Activated T-cell treated with anti-CD3 and anti-CD28 coated beads for 1 hour (primary cell): ENCODE data around the gene HDAC10.
A peak's percentile ranks its signal among the peaks of the same experiment; 100 is the strongest.

Experiments
- DNase-seq: peaks from one replicate; pipeline ENCODE4 v3.0.0-alpha.2; 2020; ENCODE audit warnings: low read depth

The HDAC10 gene, protein sequence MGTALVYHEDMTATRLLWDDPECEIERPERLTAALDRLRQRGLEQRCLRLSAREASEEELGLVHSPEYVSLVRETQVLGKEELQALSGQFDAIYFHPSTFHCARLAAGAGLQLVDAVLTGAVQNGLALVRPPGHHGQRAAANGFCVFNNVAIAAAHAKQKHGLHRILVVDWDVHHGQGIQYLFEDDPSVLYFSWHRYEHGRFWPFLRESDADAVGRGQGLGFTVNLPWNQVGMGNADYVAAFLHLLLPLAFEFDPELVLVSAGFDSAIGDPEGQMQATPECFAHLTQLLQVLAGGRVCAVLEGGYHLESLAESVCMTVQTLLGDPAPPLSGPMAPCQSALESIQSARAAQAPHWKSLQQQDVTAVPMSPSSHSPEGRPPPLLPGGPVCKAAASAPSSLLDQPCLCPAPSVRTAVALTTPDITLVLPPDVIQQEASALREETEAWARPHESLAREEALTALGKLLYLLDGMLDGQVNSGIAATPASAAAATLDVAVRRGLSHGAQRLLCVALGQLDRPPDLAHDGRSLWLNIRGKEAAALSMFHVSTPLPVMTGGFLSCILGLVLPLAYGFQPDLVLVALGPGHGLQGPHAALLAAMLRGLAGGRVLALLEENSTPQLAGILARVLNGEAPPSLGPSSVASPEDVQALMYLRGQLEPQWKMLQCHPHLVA

DNA sequence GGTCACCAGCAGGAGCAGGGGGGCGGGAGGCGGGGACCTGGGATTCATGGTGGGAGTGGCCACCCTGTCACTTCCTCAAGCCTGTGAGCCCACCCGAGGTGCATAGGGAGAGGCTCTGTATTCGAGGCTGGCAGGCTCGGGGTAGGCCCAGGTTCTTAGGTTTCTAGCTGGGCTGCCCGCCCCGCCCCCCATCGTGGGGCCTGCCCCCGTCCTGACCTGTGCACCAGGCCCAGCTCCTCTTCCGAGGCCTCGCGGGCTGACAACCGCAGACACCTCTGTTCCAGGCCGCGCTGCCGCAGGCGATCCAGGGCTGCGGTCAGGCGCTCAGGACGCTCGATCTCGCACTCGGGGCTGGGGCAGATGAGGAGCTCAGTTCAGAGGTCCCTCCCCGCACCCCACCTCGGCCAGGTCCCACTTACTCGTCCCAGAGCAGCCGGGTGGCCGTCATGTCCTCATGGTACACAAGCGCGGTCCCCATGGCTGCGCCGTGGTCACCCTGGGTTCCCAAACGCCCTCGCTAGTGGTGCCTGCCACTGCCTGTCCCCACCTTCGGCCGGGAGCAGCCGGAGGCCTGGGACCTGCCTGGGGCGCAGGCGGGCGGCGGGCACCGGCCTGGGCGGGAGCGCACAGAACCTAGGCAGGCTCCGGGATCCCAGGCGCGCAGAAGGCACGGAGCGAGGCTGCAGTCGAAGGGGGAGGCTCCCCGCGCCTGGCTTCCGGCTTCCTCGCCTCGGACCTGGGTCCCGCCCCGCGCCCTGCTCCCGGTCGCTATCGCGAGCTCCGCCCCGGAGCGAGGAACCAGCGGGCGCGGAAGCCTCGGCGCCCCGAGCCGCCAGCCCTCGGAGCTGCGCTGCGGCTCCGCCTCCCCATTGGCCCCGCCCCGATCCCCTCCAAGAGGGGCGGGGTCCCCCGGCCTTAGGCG, at the start of gene HDAC10:
Gene HDAC10 (minus strand): TSS at position 711 of the 922 bp plus-strand sequence. CDS start 233 bp downstream, at position 478.
- peak; percentile 61 for DNase-seq

DNA sequence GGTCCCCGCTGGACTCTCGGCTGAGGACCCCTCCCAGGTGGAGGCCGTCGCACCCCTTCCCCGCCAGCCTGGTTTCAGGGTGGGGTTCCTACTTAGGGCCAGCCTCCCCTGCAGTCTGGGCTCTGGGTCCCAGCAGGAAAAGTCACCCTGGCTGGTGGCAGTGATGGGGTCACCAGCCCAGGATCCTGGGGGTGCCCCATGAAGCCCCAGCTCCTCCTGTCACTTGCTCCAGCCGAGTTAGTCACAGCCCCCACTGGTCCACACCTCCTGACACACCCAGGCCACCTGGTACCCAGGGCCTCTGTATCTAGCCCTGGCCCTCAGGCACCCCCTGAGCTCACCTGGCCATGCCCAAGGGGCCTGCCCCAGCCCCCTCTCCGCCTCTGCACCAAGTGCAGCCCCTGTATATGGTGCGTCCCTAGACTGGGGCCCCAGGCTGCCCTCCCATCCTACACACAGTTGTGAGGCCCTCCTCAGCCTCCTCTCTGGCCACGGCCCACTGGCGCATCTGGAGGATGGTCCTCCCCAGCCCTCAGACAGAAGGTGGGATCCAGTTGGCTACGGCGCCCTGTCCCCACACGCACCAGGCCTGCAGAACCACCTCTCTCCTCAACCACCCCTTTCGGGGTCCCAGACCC, 49.7 kb upstream of the HDAC10 start:
- DNase-seq, result no peak

DNA sequence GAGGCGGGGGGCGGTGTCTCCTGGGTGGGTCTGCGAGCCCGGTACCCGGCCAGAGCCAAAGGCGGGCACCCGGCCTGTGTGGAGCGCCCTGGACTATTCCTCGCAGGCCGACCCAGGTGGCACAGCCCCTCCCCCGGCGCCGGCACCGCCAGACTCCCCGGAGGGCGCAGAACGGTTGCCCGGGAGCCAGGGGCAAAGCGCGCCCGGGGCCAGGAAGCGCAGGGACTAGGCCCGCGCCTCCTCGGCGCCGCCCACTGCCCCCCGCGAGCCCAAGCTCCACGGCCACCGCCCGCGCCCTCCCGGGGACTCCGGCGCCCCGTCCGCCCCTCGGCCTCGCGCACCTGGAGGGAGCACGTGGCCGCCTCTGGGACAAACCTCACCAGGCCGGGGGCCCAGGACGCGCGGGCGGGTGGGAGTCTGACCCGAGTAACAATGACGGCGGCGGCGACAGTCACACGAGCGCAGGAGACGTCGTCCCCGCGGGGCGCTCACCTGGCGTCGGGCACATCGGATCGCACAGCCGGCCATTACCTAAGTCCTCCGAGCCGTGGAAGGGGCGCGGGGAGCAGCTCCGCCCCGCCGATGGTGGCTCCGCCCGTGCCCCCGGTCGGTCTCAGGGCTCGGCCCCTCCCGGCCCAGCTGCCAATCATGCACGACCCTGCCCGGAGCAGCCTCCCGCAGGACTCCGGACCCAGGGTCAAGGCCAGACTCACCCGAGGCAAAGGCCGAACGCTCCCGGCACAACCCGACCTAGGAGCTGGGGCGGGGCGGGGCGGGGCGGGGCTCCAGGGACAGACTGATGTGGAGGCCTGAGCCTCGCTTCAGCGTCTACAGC, 48.9 kb upstream of the HDAC10 start:
- no peak for DNase-seq

DNA sequence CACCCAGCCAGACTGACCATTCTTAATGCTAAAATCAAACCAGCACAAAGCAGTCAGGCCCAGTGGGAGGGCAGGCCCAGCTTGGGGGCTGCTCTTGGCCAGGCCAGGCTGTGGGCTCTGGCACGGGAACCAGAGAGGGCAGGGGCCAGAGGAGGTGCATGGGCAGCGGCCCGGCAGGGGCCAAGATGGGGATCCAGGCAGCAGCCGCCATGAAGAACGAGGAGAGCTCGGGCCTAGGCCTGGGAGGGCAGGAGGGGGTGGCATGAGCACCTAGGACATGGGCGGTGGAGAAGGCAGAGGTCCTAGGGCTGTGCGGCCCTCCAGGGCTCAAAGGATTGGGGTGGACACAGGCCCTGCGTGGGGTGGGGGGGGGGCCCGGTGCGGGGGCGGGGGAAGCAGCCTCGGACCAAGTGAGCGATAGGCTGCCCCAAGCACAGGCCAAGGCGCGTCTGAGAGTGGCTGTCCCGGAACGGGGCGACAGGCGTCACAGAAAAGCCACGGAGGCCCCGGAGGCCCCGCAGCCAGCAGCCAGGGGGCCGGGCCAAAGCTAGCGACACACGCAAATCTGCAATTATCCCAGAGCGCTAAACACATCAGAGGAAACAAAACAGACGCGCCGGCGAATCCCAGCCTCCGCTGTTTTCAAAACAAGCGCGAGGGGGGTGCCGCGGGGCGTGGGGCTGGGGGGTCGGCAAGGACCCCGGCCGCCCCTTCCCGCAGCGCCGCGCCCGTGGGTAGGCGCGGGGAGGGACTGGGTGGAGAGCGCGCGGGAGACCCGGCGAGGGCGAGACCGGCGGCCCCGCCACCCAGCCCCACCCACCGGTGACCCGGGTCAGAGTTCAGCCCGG, 48.1 kb upstream of the HDAC10 start:
- no peak for DNase-seq

DNA sequence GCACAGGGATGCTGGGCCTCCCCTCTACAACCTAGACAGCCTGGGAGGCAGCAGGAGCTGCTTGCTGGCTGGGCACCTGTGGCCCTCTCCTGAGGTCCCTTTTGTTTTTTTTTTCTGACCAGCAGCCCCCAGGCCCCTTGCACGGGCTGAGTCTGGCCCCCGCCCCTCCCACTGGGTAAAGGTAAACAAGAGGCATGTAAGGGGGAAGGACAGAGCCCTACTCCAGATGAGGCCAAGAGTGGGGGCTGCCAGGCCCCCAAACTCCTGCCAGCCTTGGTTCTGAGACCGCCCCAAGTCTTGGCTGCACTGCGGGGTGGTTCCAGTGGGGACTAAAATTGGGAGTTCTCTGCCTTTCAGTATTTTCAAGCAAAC, 47.2 kb upstream of the HDAC10 start:
- DNase-seq, result no peak

DNA sequence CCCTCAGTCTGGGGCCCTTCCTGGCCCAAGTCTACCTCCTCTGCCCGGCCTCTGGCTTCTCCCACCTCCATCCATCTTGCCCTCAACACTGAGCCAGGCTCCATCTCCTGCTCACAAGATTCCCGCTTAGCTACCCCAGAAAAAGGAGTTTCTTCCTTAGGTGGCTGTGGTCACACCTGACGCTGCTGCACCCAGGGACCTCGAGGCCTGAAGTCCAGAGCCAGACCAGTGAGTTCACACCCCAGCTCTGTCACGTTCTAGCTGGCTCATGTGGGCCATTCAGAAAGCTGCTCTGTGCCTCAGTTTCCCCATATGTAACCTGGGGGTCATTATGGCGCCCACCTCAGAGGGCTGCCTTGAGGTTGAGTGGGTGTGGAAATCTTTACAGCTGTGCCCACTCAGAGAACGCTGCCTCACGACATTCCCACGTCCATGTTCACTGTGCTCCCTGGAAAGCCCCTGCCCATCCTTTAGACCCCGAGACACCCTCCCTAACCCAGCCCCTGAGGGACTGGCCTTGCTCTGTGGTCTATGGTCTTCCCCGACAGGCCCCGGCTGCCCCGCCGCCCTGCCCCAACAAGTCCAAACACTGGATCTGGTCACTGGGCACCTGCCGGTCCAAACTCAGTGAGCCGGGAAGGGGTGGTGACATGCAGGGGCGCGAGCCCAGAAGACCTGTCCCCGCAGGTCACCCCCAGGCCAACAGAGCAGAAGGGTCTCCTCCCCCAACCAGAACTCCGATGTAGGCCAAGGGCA, 46.6 kb upstream of the HDAC10 start:
- DNase-seq, result no peak

DNA sequence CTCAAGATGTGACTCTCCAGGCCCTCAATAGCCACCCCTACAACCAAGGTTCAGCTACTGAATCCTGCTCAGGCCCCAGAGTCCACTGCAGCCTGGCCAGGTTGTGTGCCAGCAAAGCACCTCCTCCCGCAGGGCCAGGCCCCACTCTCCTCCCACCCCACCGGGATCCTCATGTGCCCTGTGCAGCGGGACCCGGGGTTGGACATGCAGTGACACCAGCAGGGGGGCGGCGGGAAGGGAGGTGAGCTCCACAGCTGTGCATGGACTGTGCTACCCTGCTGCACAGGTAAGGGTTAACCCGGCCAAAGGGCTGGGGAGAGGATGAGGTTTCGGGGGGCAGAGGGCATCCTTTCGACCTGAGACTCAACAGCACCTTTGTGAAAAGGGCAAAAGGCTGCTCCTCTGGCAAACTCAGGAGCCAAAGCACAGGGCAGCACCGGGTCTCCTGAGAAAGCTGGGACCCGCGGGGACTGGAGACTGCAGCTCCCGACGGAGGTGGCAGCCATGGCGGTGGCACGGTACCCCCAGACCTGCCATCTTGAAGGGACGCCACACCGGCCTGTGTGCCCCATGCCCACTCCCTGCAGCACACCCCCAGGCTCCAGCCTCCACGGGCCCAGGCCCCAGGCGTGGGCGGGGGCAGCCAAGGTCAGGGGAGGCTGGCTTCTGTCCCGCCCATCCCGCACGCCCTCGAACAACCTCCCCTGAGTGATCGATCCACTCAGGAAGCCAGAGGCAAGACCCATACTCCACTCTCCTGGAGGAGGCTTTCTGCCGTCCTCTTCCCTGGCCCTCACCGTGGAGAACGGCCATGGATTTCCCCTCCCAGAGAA, 45.8 kb upstream of the HDAC10 start:
- DNase-seq, result no peak

DNA sequence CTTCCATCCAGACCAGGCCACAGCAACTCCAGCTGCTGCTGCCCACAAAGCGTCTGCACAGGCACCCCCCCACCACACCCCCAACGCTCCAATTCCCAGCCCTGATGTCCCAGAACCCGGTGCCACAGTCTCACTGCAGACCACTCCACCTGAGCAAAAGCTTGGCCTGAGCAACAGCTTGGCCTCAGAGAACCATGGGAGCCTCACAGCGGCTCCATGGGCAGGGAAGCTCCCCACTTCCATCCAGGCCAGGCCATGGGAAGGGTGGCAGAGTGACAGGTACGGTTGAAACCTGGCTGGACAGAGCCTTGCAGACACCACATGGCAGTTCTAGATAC, 43.2 kb upstream of the HDAC10 start:
- no peak for DNase-seq

DNA sequence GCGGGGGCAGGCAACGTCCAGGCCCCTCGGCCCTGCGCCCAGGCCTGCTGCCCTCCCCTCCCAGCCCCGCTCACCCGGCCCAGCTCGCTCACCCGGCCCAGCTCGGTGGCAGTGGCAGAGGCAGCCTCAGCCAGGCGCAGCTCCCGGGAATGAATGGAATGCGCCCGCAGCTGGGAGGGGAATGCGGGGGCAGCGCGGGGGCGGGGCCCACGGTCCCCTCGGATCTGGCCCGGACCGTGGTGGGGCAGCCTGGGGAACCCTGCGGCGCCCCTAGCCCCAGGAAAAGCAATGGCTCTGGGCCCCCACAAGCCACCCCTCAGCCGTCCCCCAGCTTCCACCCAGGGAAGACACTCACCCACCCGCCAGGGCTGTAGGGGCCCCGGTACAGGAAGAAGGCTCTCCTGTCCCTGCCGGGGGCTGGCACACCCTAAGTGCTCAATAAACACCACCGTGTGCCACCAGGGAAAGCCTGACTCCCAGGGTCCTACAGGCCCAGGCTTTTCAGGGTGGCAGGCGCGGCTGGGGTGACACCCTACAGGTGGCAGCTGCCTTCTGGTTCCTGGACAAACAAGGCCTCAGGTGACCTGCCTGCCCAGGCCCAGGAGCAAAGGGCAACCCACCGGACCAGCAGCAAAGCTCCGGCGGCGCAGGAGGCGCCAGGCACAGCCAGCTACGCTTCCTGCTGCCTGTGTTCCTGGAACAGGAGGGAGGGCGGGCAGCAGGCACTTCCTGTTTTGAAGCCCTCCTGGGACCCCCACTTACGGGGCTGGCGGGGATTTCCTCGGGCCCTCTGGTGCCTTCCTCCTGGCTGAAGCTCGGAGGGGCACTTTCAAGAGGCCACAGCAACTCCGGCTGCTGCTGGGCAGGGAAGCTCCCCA, 42.6 kb upstream of the HDAC10 start:
- no peak for DNase-seq

DNA sequence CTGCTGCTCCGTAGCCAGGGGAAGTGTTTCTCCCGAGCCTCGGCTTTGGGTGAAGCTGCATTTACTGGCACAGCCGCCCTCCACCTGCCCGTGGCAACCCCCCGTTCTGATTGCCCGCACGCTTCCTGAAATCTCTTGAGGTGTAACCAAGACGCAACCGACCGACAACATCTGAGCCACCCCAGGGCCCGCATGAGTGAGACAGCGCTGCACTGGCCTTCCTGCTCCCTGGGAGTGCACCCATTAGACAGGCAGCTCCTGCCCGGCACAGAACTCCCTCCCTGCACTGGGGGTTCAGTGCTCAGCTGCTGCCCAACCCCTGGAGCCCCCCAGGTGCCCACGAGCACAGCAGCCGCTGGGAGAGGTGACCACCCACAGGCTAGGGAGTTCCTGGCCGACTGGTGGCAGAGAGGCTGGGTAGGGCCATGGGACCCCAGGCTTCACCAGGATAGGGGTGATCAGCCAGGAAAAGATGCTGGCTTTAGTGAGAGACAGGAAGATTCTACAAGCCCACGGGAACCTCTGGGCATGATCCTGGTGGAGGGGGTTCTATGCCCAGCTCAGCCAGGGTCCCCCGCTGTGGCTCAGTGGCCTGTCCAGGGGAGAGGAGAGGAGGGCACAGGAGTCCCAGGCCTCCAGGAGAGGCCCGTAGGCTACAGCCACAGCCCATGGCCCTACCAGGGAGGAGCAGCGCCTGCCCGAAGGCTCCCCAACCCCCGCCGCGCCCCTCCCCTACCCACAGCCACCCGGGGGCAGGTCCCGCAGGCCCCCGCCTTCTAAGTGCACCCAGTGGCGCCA, 41.8 kb upstream of the HDAC10 start:
- DNase-seq, result no peak

DNA sequence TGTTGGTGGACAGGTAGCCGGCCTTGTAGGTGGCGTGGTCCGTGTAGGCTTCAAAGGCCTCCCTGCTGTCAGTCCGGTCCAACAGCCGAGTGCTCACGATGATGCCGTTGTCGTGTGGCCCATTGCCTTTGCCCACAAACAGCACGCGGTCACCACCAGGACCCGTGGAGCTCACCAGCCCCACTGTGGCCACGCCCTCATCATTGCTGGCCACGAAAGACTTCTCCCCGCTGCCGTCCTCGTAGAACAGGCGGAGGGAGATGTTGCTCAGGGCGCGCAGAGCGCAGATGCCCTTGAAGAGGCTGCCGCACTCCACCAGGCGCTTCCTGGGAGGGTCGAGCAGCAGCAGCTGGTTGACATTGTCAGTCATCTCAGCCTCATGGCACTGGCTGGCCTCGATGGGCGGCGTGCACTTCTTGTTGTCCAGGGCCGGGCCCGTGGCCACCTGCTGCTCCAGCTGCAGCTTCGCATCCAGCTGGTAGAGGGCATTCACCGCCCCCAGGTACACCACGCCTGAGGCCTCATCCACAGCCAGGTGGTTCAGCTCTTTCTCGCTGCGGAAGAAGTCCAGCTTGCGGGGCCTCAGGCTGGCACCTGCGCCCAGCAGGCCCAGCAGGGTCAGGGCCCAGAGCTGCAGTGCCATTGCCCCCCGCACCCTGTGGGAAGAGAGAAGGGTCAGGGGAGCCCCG, 39.0 kb upstream of the HDAC10 start:
- no peak for DNase-seq

DNA sequence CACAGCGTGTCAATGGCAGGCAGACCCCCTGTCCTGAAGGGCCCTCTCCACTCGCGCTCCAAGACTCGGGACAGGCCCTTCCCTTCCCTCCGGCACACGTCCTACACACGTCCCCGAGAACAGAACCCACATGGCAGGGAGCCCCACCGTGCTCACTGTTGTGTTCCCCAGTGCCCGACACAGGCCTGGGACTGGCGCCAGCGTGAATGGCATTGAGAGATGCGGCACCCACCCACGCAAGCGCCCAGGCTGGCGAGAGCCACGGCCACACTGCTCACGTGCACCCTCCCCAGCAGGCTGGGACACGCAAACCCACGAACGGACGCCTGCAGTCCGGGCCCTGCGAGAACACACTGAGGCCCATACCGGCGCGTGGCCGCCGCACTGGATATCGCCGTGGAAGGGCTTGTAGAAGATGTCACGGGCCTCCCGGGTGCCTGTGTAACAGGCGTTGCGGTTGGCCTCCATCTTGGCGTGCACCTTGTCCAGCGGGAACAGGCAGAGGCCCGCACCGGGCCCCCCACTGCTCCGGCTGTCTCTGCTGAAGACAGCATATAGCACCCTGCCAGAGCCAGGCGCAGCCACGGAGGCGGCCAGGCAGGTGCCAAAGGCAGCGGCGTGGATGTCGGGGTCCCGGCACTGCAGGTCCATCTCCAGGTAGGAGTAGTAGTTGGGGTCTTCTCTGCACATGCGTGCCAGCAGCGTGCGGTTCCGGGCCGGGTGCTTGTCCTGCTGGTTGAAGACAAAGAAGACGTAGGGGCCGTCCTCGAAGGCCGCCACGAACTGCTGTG, 38.3 kb upstream of the HDAC10 start:
- DNase-seq, result no peak

DNA sequence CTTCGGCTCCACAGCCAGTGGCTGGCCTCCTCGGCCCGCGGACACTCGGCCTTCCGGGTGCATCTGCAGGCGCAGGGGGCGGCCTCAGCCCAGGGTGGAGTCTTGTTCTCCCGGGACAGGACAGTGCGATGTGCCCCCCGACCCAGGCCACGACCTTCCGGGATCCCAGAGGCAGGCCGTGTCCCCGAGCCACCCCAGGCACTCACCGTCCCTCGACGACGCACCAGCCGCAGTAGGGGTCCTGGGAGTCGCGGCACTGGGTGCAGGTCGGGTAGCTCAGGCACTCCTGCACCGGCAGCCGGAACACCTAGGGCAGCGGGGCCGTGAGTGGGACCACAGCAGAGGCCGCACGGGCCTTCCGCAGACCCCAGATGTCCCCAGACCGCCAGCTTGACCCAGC, 36.7 kb upstream of the HDAC10 start:
- no peak for DNase-seq

DNA sequence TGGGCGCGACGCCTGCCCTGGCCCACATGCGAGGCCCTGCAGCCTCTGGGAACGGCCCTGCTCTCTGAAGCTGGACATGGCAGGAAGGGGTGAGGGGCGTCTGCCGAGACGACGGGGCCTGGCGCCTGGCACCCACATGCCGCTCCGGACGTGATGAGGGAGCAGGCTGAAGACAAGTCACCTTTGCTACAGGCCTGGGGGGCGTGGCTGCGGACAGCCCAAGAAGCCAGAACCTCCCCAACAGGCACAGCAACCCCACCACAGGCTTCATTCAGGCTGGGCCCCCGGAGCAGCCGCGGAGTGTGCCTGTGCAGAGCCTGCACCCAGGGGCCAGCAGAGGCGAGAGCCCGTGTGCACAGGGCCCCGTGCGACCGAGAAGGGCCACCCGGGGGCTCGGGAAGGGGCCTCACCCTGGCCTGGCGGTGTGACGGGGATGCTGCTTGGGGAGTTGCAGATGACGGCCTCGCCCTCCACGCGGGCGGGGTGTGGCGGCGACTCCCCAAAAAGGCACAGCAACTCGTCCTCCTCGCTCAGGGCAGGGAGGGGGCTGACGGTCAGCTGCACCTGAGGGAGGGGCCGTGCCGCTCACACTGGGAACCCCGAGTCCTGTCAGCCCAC, 35.7 kb upstream of the HDAC10 start:
- DNase-seq, result no peak

DNA sequence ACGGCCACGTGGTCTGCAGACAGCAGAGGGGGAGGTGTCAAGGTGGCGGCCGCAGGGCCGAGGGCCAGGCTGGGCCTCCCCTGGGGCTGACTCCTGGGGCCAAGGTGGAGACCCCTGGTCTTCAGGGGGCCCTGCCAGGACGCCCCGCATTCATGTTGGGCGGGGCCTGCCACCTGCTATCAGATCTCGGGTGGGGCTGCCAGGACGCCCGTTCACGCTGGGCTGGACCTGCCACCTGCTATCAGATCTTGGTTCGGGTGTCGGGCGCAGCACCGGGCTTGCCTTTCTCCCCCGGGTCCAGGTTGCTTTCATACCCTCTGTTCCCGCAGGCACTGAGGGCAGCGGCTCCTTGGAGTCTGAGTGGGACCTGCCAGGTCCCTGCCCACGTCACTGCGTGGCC, 35.2 kb upstream of the HDAC10 start:
- no peak for DNase-seq
